ENCODE results near the gene MAP2. TPM values are rescaled to one million over a fixed set of nuclear protein-coding genes. Genes with fewer than 3 reads are reported as not detected.

The MAP2 gene
- total and polyA plus RNA-seq, 2 of the 13 experiments (the other 11 are each of a cell fraction or from before 2014, with no cell fraction given), result 0.08 TPM; not detected in 1

DNA sequence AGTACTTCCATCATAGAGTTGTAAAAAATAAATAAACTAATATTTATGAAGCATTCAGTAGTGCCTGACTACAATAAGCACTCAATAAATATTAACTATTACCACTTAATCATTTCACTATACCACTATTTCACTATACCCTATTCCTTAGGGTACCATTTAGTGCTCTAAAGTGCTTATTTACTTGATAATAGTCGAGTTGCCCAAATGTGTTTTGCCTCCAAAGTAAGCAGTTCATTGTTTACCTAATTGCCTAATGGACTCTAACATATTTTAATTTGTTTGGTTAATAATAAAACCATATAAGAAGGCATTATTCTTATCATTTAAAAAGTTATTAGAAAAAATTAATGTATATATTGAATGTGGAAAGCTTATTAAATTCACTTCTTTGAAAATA is 33.0 kb upstream of the MAP2 start:
- no peak overlapping the region for H3K4me2 ChIP-seq (ENCODE audit: low read depth, low read length)
- no peak overlapping the region for H3K9ac ChIP-seq (ENCODE audit: insufficient read depth, low read depth, low read length)
- H3K79me2 ChIP-seq (ENCODE audit: insufficient read depth, low read length), result no peaks in the 10 kb centered on the region
- no peak for TF ChIP-seq MAFK (conservative IDR thresholded peaks at IDR 0.05 in 1 of 2, IDR thresholded peaks at IDR 0.05 in 1 of 2; ENCODE audit: low read length in 2 of 2)
- DNase-seq (ENCODE audit: low spot score) (no peak), FAIRE-seq (no peak), ATAC-seq (no peak)
- H3K9me3 ChIP-seq (ENCODE audit: low read length), result no peaks in the 10 kb centered on the region
- intact Hi-C loops (cut with micrococcal nuclease; ENCODE audit: unreplicated experiment), result no loop called here
- no peak overlapping the region for H3K4me3 ChIP-seq (replicated peaks in 1 of 3; ENCODE audit: insufficient read depth in 1 of 3, low read depth in 2 of 3, low read length in 3 of 3)
- H3K27me3 ChIP-seq (ENCODE audit: control insufficient read depth in 1 of 2, insufficient read depth in 2 of 2, low read length in 2 of 2), result no peaks in the 10 kb centered on the region
- H4K20me1 ChIP-seq (ENCODE audit: insufficient read depth, low read length), result no peaks in the 10 kb centered on the region
- H3K4me1 ChIP-seq (ENCODE audit: insufficient read depth, low read length), result no peaks in the 10 kb centered on the region
- ChIA-PET POLR2A (no interaction called here), CTCF (ENCODE audit: low intra/inter-chr PET ratio, low total read pairs) (no interaction called here)
- no peak overlapping the region for H2AFZ ChIP-seq (ENCODE audit: low read length)
- in situ Hi-C loops (cut with HindIII; ENCODE audit: extremely low pct_ligation_motif_present, low pct_unique_long_range_greater_than_20kb), result no loop called here
- BruUV-seq (replicated peaks), result no TSS peak
- H3K36me3 ChIP-seq (replicated peaks in 1 of 2; ENCODE audit: control insufficient read depth in 1 of 2, insufficient read depth in 2 of 2, low read length in 2 of 2), result no peaks in the 10 kb centered on the region
- no peak overlapping the region for H3K27ac ChIP-seq (ENCODE audit: extremely low read length, insufficient read depth, low read length)
- WGBS (ENCODE audit: low lambda C conversion rate), result 0% methylated on average over 1 of the region's 1 CpG

DNA sequence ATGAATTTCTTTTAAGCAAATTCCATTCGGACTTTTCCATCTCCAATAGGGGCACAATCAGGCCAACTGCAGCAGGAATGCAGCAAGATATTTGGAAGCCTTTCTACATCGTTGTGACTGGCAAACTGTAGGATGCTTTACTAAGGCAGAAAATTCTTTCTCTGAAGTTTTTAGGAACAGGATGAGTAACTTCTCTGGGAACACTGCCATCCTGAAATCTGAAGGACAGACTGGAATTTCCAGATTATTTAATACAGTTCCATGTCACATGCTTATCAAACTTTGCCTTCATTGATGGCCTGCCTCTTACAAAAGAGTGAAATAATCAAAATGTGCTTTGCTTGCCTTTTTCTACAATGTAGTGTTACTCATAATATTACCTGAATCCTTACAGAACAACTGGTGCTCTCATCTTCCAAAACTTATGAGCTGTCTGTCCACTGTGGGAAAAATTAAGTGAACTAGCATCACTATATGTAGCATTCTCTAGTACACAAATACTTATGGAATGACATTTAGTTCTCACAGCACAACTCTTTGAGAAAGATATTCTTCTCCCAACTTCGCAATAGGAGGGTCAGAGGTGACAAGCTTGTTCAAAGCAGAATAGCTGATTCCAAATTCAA is 32.0 kb upstream of the MAP2 start:
- ATAC-seq (no peak), FAIRE-seq (no peak), DNase-seq (ENCODE audit: low spot score) (no peak)
- Histone ChIP-seq H3K27ac (ENCODE audit: extremely low read length, insufficient read depth, low read length) (no peak overlapping the region), H3K79me2 (ENCODE audit: insufficient read depth, low read length) (no peaks in the 10 kb centered on the region), H2AFZ (ENCODE audit: low read length) (no peak overlapping the region), H3K27me3 (ENCODE audit: control insufficient read depth in 1 of 2, insufficient read depth in 2 of 2, low read length in 2 of 2) (no peaks in the 10 kb centered on the region), H3K9ac (ENCODE audit: insufficient read depth, low read depth, low read length) (no peak overlapping the region), H3K4me2 (ENCODE audit: low read depth, low read length) (no peak overlapping the region), H3K36me3 (replicated peaks in 1 of 2; ENCODE audit: control insufficient read depth in 1 of 2, insufficient read depth in 2 of 2, low read length in 2 of 2) (no peaks in the 10 kb centered on the region), H3K4me1 (ENCODE audit: insufficient read depth, low read length) (no peaks in the 10 kb centered on the region), H3K4me3 (replicated peaks in 1 of 3; ENCODE audit: insufficient read depth in 1 of 3, low read depth in 2 of 3, low read length in 3 of 3) (no peak overlapping the region), H4K20me1 (ENCODE audit: insufficient read depth, low read length) (no peaks in the 10 kb centered on the region), H3K9me3 (ENCODE audit: low read length) (no peaks in the 10 kb centered on the region)
- intact Hi-C loops (cut with micrococcal nuclease; ENCODE audit: unreplicated experiment) (no loop called here), in situ Hi-C loops (cut with HindIII; ENCODE audit: extremely low pct_ligation_motif_present, low pct_unique_long_range_greater_than_20kb) (no loop called here)
- POLR2A ChIA-PET, result no interaction called here
- WGBS (ENCODE audit: low lambda C conversion rate), result 3% methylated on average over 3 of the region's 3 CpGs
- CTCF ChIA-PET (ENCODE audit: low intra/inter-chr PET ratio, low total read pairs), result no interaction called here
- no peak for TF ChIP-seq SNAPC2 (CRISPR knock-in tag; IDR thresholded peaks at IDR 0.05)
- TF ChIP-seq MAFK (conservative IDR thresholded peaks at IDR 0.05 in 1 of 2, IDR thresholded peaks at IDR 0.05 in 1 of 2; ENCODE audit: low read length in 2 of 2), result peak in 1 of 2 experiments; percentile 27; a peak in 1 of 4 replicates
- BruUV-seq (replicated peaks), result no TSS peak

All from HepG2 (cell line).